Uterus (tissue), 4 donors: ENCODE data around the gene MIDN. TPM values are rescaled to one million over a fixed set of nuclear protein-coding genes. Genes with fewer than 3 reads are reported as not detected.

Experiments
- DNase-seq, 2 donors: peaks; one replicate each; pipeline ENCODE4 v3.0.0-alpha.2; 2019 to 2020
- H3K27ac ChIP-seq, 2 donors: fragments of 200-600 bp; sonication (generic); 1 replicate in 1 of 2; 2 replicates in 1 of 2; pipeline ENCODE4 v1.5.1; 2016 to 2018
- H3K27me3 ChIP-seq, 2 donors: fragments of 200-600 bp; sonication (generic); one replicate each; pipeline ENCODE4 v1.5.1; 2018 to 2019; ENCODE audit warnings: control low read depth in 1 of 2
- H3K36me3 ChIP-seq, 2 donors: fragments of 200-600 bp; sonication (generic); one replicate each; pipeline ENCODE4 v1.5.1; 2019; ENCODE audit warnings: control low read depth in 1 of 2
- H3K4me1 ChIP-seq, 2 donors: fragments of 200-600 bp; sonication (generic); one replicate each; pipeline ENCODE4 v1.5.1; 2018 to 2019; ENCODE audit warnings: control low read depth in 1 of 2
- H3K4me3 ChIP-seq, 2 donors: fragments of 200-600 bp; sonication (generic); 1 replicate in 1 of 2; 2 replicates in 1 of 2; pipeline ENCODE4 v1.5.1; 2018 to 2019; ENCODE audit warnings: mild to moderate bottlenecking in 1 of 2
- H3K9me3 ChIP-seq, 2 donors: fragments of 200-600 bp; sonication (generic); one replicate each; pipeline ENCODE4 v1.5.1; 2019; ENCODE audit warnings: control low read depth in 1 of 2
- CTCF ChIP-seq, 4 experiments: fragments of 200-600 bp in 2 of 4; fragments of 450-650 bp in 2 of 4; sonication (generic) in 2 of 4; IDR thresholded peaks; one replicate each; pipeline ENCODE4 v1.5.1; 2016 to 2019; ENCODE audit warnings: antibody characterized with exemption in 4 of 4, mild to moderate bottlenecking in 2 of 4, moderate library complexity in 1 of 4
- POLR2A ChIP-seq, 2 donors: fragments of 450-650 bp; IDR thresholded peaks; one replicate each; pipeline ENCODE4 v1.6.1; 2016; ENCODE audit warnings: antibody characterized with exemption in 2 of 2, mild to moderate bottlenecking in 1 of 2, moderate library complexity in 1 of 2
- intact Hi-C: fragments of 100-400 bp; cut with DNase I; formaldehyde crosslinking; loops from one replicate; pipeline ENCODE4 v1.15.1; 2023; ENCODE audit warnings: low total_unique reads
- total RNA-seq, 4 donors: library from RNA; depleted of rRNA in 3 of 4; stranded (reverse); fragments of >200 nt in 3 of 4; gene quantifications; one replicate each; pipeline versions ENCODE4 v1.1.0 to v1.2.4, GENCODE V29; 2014 to 2023
- donor health status: DM: yes; HTN: yes; CAD: no.

The MIDN gene
- total RNA-seq, 4 donors from 2014 or later: 0.77 to 108 (median 15.0) TPM

- intact Hi-C loops: no loop called here
These were observed 25.9 kb downstream of the MIDN start for GRCh38 chr19:1274081-1274851.

GRCh38 chr19:1274852-1275259, 26.5 kb downstream of the MIDN start:
- peak overlapping the region; percentile 98 for H3K27ac ChIP-seq
- peak overlapping the region; percentile 65 to 71 for H3K4me3 ChIP-seq
- no peaks in the 10 kb centered on the region for H3K36me3 ChIP-seq
- no peaks in the 10 kb centered on the region for H3K9me3 ChIP-seq
- intact Hi-C loops: no loop called here
- H3K27me3 ChIP-seq: no peaks in the 10 kb centered on the region
- peaks cover 15 to 51% of the 10 kb centered on the region in 2 donors for H3K4me1 ChIP-seq
- peak in 1 of 4 experiments; percentile 0 for TF ChIP-seq CTCF (IDR thresholded peaks at IDR 0.05)
- no peak for TF ChIP-seq POLR2A (IDR thresholded peaks at IDR 0.05)
- DNase-seq: no peak

More at GRCh38 chr19:1274081-1274851, 25.9 kb downstream of the MIDN start:
- TF ChIP-seq POLR2A (IDR thresholded peaks at IDR 0.05): no peak
- no peak for TF ChIP-seq CTCF (IDR thresholded peaks at IDR 0.05)
- Histone ChIP-seq H3K4me1 (peaks cover 15 to 52% of the 10 kb centered on the region in 2 donors), H3K4me3 (peak overlapping the region in 1 of 2 donors; percentile 71), H3K9me3 (no peaks in the 10 kb centered on the region), H3K27ac (peak overlapping the region; percentile 98), H3K27me3 (no peaks in the 10 kb centered on the region), H3K36me3 (no peaks in the 10 kb centered on the region)
- DNase-seq: peak; percentile 43 to 50

DNA sequence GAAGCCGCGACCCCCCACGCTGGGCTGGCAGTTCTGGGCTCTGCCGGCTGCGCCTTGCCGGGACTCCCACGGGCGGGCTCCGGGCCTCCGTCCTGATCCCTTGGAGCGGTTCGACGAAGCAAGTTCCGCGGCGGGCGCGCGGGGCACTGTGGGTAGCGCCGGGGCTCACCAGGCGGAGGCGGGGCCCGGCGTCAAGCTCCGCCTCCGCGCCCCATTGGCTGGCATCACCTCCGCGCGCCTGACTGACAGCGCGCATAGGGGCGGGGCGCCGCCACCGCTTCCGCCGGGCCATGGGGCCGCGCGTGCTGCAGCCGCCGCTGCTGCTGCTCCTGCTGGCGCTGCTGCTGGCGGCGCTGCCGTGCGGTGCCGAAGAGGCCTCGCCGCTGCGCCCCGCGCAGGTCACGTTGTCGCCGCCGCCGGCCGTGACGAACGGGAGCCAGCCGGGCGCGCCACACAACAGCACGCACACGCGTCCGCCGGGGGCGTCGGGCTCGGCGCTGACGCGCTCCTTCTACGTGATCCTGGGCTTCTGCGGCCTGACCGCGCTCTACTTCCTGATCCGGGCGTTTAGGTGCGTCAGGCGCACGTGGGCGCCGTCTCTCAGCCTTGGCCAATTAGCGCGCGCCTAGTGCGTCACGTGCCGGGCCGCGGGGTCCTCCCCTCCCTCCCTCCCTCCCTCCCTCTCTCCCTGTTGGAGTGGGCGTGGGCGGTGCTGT, 27.0 kb downstream of the MIDN start, which contains the start of gene FAM174C:
Gene FAM174C (plus strand): TSS at position 271 of the 716 bp plus-strand sequence. CDS start 20 bp downstream, at position 291.
- Histone ChIP-seq H3K36me3 (no peaks in the 10 kb centered on the region), H3K27me3 (no peaks in the 10 kb centered on the region), H3K4me1 (peaks cover 14 to 45% of the 10 kb centered on the region in 2 donors), H3K27ac (peak within 1 kb of the TSS; percentile 98), H3K9me3 (no peaks in the 10 kb centered on the region), H3K4me3 (peak within 1 kb of the TSS; percentile 65 to 71)
- DNase-seq: peak; percentile 94 to 95
- intact Hi-C loops: no loop called here
- TF ChIP-seq CTCF (IDR thresholded peaks at IDR 0.05) (peak in 1 of 4 experiments; percentile 22), POLR2A (IDR thresholded peaks at IDR 0.05) (peak; percentile 47 to 78)

- no peak for DNase-seq
- H3K4me1 ChIP-seq: peaks cover 7 to 39% of the 10 kb centered on the region in 2 donors
- H3K27ac ChIP-seq: peak overlapping the region; percentile 98
- H3K27me3 ChIP-seq: no peaks in the 10 kb centered on the region
- TF ChIP-seq CTCF (IDR thresholded peaks at IDR 0.05) (no peak), POLR2A (IDR thresholded peaks at IDR 0.05) (no peak)
- H3K4me3 ChIP-seq: peak overlapping the region; percentile 65 to 71
- no peaks in the 10 kb centered on the region for H3K36me3 ChIP-seq
- intact Hi-C loops: no loop called here
- H3K9me3 ChIP-seq: no peaks in the 10 kb centered on the region
These were observed 27.7 kb downstream of the MIDN start for GRCh38 chr19:1275976-1276627.
